ENCODE data around the gene C1QTNF2.

Gene C1QTNF2, protein sequence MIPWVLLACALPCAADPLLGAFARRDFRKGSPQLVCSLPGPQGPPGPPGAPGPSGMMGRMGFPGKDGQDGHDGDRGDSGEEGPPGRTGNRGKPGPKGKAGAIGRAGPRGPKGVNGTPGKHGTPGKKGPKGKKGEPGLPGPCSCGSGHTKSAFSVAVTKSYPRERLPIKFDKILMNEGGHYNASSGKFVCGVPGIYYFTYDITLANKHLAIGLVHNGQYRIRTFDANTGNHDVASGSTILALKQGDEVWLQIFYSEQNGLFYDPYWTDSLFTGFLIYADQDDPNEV

DNA sequence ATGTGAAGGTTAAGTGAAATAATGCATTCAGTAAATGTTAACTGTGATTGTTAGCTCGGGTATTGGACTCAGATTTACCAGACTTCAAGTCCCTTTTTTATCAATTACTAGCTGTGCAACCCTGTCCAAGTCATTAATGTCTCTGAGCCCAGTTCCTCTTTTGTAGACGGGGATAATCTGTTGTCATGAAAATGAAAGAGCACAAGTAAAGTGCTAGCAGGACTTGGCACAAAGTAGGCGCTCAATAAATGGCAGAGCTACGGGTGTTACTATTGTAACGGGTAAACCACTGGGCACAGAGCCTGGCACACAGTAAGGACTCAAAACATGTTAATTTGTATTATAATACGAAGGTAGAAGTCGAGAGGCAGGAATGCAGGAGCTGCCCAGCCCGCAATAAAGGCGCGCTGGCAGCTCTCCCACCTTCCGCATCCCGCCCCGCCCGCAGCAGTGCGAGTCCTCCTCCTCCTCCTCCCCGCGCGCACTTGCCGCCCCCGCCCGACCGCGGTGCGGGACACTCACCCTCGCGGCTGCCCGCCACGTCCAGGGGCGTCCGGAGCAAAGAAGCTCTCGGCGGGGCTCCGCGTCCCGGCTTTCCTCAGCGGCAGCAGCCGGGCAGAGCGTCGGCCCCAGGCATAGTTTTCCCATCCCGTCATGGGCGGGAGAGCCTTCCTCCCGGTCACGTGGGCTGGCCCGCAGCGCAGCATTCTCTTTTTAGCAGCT, at the start of gene C1QTNF2:
Gene C1QTNF2, minus strand, starts transcription at position 637 of the 723 bp plus-strand sequence. CDS start 15,615 bp downstream, outside the sequence.
- DNase-seq, result peak; percentile 68

DNA sequence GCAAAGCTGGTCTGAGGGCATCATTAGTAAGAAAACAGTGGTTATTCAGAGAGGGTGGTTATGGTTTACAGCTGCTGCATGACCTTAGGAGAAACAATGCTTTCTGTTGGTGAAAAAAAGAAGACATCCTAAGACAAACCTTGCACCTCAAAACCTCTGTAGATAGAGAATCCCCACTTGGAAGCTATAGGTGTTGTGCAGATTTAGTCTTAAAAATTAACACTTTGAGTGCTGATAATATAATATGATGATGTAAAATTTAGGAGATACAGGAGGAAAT, 49.8 kb upstream of the C1QTNF2 start:
- DNase-seq, result no peak

DNA sequence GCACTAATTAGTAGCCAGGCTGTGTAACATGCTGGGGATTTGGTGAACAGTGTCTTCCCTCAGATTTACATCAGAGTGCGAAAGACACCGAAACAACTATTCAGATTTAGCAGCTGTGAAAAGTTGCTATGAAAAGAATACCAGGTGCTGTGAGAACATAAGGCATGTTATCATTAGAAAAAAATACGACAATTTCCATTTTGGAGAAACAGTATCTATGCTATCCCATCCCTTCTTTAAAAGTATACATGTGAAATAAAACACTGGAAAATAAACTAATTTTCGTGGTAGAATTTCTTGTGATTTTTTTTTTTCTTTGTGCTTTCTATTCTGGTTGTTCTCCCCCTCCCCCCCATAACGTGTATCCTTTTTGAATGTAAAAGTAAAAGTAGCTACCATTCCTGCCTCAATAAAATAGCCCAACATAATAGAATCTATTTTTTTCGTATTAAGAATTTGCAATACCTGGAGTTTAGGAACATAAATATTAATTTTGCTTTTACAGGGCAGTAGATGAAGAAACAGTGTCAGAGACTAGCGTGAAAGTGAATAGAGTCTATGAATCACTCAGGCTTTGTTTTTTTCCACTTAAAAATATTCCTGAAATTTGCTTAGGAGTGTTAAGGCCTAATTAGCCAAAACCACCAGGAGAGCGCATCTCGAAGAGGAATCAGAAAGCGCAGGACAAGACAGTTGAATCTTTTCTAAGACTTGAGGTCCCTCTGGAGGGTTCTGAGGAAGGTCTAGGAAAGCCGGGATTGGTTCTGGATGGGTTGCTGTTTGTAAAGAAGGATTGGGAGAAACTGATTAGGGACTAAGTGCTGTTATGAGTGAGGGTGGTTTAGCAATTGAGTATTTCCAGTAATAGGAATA, 49.3 kb upstream of the C1QTNF2 start:
- no peak for DNase-seq

DNA sequence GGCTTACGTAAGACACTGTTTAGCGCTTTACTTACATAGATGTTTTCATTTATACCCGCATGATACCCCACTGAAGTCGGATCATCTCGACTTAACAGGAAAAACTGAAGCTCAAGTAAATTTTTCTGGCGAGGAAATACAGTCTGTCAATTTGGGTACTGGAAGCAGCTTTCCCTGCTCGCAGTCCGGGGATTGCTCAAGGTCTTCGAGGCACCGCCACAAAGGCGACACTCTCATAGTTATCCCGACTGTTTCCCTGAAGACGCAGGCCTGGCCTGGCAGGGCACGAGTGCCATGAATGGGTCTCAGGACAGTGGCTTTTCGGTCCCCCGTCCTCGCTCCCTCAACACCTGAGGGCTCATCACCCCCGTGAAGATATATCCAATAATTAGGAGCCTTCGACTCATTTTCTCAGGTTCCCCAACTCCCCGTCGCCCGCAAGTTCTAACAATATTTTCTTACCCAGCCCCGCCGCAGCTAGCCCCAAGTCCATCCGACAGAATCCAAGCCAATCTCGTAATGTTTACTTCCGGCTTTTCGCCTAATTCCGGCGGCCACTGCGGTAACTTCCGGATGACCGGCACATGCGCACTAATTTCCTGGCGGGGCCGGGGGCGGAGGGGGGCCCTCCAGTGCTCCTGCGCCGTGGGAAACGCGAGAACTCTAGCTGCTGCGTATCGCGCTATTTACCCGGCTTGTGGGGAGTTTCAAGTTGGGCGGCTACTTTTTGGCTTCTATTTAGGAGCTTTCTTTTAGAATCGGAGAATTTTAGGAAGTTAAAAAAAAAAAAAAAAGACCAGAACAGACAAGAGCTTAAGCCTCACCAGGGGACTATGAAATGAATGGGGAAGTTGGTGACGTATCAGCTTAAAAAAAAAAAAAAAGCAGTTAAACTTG, 48.4 kb upstream of the C1QTNF2 start, which contains the start of gene SLU7:
Gene SLU7, minus strand, starts transcription at position 521 of the 897 bp plus-strand sequence. CDS start 3,787 bp downstream, outside the sequence.
- peak; percentile 95 for DNase-seq

DNA sequence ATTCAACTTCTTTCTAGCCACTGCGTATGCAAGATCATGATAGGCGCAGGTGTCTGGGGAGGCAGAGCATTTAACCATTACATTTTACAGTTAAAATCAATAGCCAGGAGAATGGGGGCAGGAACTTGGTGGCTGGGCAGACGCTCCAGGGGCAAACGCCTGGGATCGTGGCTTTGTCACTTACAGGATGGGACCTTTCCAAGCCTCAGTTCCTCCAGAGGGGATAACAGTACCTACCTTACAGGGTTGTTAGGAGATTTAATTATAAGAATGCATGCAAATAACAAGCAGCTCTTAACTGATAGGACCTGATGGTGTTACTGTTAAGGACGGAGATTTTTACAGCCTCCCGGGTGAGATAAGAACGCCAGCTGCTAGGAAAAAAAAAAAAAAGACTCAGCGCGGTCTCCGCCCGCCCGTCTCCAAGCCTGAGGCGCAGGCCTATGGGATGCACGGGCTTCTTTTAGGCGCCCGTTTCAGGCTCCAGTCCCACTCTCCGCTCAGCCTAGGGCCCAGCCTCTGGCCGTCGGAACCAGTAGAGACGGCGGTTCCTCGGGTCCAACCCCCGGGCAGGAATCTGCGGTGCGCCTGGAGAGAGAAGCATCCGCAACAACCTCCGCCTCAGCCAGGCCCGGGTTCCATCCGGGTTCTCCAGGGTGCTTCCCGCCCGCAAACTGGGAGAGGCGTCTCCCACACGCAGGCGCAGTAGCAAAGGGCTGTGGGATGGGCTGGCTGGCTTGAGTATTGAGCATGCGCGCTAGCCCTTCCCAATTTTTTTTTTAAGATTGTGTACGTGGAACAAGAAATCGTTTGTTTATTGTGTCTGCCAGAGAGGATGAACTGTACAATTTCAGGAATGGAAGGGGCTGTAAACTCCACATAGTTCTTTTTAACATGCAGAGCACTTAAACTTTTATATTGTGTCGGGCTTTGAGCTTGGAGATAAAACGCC, 29.3 kb upstream of the C1QTNF2 start, which contains the start of gene FAM200C:
Gene FAM200C, minus strand, starts transcription at position 653 of the 952 bp plus-strand sequence. CDS start 4,564 bp downstream, outside the sequence.
- peak; percentile 94 for DNase-seq

DNA sequence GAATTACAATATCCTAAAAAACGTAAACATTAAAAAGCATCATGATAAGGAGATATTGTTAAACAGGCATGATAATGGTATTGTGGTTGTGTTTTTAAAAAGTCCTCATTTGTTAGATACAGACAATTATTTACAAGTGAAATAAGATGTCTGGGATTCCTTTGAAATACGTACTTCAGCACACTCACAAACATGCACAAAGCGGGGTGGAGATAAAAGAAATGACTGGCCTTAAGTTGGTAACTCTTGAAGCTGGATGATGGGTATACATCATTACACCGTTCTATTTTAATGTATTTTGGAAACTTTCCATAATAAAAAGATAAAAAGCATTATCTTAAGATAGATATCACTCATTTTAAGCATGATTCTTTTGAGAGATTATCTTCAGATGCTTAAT, 28.4 kb upstream of the C1QTNF2 start:
- DNase-seq, result no peak

DNA sequence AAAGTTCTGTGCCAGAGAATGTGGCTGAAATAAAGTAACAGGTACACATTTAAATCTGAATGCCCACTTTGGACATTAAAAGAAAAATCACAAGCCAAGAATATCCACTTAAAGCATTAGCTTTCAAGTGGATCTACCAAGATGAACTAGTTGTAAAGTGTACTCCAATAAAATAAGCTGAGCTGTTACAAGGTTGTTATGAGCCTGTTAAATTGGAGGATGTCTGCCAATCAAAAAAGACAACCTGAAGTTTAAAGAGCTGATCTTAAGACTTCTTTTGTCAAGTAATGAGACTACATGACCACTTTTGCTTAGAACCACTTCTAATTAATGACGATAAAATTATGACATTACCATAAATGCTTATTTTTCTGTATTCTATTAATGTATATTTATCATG, 27.1 kb upstream of the C1QTNF2 start:
- DNase-seq, result no peak

DNA sequence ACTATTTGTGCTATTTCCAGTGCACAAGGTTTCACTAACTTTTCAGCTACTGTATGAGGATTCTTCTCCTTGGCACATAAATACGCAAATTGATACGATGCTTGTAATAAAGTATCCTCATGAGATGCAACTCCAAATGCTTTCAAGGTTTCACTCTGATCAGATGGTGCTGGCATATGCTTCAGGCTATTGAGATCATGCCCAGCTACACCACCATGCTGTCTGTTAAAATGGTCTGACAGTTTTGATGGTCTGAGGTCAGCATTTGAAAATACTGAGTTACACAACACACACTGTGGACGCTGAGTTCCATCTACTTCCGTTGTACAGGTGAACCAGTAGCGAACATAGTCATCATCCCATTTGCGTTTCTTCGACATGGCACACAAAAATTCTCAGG, 24.7 kb upstream of the C1QTNF2 start:
- no peak for DNase-seq

DNA sequence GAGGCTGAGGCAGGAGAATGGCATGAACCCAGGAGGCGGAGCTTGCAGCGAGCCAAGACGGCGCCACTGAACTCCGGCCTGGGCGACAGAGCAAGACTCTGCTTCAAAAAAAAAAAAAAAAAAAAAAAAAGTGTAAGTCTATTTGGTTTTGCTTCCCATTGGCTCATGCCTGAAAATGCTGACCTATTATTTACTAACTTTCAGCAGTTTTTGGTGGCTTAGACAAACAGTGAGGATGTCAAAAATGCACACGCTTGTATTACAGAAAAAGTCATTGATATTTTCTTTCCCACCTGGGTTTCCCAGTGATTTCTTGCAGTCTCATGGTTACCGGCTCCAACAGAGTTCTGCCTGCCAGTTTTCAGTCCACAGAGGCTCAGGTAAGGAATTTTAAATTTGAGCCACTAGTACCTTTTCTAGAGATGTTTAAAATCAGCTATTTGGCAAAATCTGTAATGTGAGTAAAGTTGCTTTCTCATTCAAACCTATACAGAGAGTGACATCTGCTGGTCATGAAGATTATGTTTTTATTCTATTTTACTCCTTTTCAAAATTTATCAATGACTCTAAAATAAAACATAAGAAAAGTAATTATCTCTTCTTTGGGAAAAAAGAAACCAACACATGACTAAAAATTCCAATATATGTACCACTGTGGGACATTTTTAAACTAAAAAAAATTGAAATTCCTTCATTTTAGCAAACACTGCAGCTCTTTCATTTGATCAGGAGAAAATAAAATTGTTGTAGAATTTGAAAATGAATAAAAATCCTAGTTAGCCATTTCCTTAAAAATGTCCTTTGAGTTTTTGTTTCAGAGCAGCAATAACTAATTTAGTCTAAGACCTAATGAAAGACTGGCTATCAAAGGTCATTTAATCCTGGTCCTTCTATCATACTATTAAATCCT, 20.6 kb upstream of the C1QTNF2 start:
- DNase-seq, result peak; percentile 28

DNA sequence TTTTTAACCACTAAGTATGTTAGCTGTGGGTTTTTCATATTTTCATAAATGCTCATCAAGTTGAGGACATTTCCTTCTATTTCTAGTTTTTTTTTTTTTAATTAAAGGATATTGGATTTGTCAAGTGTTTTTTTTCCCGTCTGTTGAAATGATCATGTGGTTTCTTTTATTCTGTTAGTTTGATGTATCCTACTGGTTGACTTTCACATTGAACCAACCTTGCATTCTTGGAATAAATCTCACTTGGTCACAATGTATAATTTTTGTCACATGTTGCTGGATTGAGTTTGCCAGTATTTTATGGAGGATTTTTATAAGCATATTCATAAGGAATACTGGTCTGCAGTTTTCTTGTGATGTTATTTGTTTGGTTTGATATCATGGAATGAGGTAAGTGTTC, 17.0 kb upstream of the C1QTNF2 start:
- DNase-seq, result no peak

DNA sequence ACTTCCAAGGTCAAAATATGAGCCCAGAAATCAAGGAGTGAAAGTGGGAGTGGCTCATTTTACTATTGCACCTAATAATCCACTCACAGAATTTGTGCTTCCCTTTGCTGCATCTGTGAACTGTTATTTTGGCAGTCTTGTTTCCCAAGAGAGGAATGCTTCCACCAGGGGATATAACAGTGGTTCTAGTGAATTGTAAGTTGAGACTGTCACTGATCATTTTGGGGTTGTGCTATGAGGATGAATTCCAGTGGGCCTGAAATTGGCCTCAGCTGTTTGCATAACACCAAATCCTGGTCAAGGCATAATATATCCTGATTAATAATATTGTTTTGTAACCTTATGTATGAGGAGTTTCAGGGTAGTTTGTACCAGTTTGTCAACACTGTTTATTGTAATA, 15.1 kb upstream of the C1QTNF2 start:
- no peak for DNase-seq

DNA sequence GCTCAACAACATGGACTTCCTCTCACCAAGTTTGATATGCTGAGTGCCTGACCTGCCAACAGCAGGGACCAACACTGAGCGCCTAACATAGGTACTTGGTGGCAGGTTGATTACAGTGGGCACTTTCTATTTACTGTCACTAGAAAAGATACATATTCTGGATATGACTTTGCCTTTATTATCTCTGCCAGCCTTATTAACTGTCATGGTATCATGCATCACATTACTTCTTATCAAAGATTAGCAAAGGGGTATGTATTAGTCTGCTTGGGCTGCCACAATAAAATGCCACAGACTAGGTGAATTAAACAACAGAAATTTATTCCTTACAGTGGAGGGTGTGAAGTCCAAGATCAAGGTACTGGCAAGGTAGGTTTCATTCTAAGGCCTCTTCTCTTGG, 14.3 kb upstream of the C1QTNF2 start:
- DNase-seq, result no peak

DNA sequence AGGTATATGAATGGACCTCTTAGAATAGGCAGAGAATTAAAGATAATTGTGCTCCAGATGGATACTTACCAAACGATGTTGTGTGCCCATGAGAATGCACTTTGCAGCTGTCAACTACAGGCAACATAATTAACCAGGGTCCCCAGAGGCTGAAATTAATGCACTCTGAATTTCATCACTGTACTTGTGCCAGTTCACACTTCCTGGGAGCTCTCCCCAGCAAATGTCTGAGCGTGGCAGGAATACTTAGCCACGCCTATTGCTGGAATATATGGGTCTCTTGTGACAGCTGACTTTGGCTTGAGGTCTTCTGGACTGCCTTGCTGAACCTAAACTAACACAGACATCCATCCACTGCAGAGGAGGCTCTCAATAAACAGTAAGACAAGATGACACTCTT, 11.9 kb upstream of the C1QTNF2 start:
- no peak for DNase-seq

DNA sequence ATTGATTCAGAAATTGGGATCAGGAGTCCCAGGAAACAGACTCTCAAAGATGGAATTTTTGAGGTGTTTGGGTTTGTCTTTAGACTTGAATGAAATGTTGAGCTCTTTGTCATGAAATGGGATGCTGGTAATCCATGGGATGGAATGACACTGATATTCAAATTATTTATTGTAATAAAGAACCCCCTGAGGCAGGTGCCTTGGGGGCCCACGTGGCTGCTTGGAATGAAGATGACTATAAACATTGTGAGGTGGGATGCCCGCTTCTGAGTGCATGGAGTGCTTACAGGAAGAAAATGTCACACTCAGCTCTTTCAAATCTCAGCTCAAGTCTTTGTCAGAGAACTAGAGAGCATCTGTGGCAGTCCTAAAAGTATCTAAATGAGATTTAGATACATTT, 9.6 kb upstream of the C1QTNF2 start:
- DNase-seq, result no peak

DNA sequence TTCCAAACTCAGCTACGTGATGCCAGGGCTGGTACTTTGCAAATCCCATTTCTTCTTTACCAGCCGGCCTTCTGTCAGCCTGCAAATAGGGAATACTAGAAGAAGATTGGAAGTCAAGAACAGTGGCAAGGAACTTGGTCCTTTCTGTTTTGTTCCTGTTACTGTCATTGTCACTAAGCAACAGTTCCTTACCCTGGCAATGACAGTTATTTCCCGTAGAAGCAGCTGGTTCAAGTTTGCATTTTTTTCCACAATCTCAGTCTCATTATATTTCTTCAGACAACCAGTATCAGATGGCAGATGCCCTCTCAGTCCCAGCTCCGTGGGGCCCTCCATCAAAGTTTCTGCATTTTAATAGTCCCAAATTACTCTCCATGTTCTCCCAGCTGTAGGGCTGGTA, 9.1 kb upstream of the C1QTNF2 start:
- no peak for DNase-seq

DNA sequence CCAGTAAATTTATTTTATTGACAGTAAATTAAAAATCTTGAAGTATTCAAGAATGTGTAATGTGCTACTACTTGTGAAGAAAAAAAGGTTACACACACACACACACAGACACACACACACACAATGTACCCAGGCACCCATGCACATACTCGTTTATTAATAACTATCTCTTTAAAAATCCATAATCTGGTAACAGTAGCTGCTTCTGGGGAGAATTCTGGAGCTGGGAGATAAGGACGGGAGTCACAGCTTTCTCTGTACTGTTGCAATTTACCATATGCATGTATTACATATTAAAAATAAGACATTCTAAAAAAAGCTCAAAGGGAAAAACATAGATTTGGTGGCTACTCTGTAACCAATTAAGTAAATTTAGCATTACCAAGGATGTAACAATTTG, 7.9 kb upstream of the C1QTNF2 start:
- no peak for DNase-seq

DNA sequence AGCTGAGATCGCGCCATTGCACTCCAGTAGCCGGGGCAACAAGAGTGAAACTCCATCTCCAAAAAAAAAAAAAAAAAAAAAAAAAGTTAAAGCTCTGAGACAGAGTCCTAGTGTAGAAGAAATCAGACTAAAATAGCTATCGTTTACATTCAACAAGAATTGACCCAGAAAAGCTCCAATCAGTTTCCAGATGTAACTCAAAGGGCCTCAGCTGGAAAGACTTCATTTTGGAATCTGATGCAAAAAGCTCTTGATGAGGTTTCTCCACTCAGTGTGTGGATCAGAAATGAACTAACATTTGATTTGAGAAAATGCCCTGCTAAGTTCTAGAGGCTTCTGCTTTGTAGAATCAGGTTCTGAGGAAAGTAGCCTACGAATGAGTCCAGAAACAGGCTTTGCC, 7.2 kb upstream of the C1QTNF2 start:
- DNase-seq, result no peak

DNA sequence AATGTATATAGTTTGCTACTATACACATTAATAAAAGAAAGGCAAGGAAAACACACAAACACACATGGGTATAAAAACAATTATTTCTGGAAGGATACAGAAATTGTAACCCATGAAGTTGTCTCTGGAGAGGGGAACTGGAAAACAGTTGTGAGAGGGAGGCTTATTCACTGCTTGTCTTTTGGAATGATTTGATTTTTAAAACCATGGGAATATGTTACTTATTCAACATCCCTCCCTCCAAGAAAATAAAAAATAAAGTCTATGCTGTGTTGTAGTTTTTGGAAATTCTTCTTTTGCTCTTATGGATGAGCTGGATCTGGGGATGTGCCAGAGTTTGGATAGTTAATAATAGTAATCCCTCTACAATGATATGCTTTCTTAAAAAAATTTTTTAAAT, 6.0 kb upstream of the C1QTNF2 start:
- DNase-seq, result no peak

DNA sequence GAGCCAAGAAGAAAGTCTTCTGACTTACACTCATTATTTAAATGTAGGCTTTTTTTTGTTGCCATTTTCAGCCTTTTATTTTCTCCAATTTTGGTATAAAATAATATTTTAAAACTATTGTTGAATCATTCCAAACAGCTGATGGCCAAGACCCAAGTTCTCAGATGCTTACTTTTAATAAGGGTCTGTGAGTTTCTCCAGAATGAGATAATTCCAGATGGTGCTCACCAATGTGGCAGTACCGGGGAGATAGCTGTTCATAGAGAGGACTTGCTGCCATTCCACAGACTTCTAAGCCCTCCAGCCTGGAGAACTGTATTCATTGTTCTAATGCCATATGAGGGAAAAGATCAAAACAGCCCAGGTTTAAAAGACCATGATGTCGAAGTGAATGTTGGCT, 5.3 kb upstream of the C1QTNF2 start:
- no peak for DNase-seq

DNA sequence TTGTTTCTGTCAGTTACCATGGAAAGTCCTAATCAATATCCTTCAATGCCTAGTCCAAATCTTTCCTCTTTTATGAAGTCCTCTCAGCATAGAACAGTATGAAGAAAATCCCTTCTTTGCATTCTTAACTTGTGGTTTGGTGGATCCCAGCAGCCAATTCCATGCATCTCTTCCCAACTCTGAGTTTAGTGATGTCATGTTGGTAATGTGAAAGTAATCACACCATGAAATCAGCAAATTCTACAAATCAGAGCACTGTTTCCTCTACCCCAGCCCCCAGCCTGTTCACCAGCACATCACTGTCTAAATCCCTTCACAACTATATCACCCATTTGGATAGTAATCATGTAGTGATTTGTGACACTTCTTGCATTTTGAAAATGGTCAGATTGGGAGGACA, 4.7 kb upstream of the C1QTNF2 start:
- no peak for DNase-seq
